Brain pericyte (primary cell): ENCODE measurements around the gene LMX1B.

Experiments used
- DNase-seq: peaks from one replicate; pipeline ENCODE4 v3.0.0-alpha.2; 2012; ENCODE audit warnings: low read depth, low spot score

Gene LMX1B

GRCh38 chr9:126604059-126605055, 9.4 kb upstream of the LMX1B start:
- no peak for DNase-seq

DNA sequence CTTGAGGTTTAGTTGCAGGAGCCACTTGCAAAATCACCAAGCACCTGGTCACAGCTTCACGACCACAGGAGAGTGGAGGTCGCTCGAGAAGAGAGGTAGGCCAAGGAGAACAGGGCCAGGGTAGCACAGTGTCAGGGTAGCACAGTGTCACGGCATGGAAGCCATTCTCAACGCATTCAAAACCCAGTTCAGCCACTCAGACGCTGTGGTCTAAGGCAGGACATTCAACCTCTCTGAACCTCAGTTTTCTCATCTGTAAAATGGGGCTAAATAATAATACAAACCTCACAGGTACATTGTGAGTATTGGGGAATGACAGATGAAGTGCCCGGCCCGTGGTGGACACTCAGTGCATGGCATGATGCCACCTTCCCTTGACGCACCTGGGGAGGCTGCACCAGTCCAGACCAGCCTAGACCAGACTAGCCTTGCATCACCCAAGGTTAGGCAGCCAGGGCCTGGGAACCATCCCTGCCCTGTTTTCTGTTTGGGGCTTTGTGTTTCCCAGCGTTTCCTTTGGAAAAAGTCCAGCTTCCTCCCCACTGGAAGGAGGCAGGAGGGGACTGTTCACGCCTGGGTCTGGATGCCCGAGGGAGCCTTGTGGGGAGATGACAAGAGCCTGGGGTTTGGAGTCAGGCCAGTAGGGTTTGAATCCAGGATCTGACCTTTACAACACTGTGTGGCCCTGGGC, 7.8 kb upstream of the LMX1B start:
- DNase-seq = no peak

GRCh38 chr9:126606483-126606870, 7.3 kb upstream of the LMX1B start:
- DNase-seq = no peak

DNA sequence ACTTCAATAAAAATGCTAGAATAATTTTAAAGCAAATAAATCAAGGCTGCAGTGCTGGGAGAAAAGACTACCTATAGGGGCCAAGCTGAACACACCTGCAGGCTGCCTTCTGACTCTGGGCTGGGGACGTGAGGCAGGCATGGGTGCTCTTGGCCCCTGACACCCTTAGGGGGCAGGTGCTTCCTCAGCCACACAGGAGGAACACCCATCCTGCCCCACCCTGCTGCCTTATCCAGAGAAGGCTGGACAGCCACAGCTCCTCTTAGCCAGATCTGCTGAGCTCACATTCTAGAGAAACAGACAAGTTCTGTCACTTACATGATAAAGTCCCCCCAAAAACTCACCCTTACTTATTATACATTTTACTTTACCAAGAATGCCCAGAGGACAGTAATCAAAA, 6.6 kb upstream of the LMX1B start:
- DNase-seq = no peak

GRCh38 chr9:126607731-126608130, 6.0 kb upstream of the LMX1B start:
- no peak for DNase-seq

GRCh38 chr9:126608551-126608950, 5.2 kb upstream of the LMX1B start:
- no peak for DNase-seq

DNA sequence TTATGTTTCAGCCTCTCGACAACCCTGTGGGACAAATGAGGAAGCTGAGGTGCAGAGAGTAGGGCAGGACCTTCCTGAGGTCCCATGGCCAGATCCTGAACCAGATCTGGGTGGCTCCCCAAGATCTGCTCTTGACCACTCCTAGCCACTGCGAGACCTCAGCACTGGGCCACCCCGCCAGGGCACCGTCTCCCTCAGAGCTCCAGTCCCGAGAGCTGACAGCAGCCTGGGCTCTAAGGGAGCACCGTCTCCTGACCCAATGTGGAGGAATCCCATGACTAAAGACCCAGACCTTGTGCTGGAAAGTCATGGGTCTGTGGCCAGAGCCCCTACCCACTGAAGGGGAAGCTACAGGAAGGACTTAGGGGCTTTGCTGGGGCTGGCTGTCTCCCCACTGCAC, 4.5 kb upstream of the LMX1B start:
- no peak for DNase-seq

GRCh38 chr9:126609711-126610388, 3.9 kb upstream of the LMX1B start:
- no peak for DNase-seq

GRCh38 chr9:126611193-126611591, 2.5 kb upstream of the LMX1B start:
- DNase-seq = no peak

GRCh38 chr9:126611592-126612325, 2.0 kb upstream of the LMX1B start:
- no peak for DNase-seq

DNA sequence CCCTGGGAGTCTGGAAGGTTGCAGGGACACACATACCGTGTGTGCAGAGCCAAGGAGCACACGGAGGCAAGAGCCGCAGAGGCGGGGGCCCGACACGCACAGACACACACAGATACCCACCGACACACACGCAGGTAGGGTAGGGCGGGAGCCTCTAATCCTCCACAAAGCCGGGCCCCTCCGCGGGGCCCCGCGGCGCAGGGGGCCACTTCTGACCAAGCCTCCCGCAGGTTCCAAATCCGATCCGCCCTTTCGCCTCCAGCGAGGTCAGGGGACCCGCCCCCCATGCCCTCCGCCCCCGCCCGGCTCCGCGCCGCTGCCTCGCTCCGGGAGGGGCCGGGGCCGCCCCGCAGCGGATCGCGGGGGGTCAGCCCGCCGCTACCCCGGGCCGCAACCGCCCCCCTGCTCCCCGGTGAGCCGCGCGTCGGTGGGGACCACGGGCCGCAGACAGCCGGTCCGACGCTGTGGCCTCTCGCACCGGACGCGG, 1.4 kb upstream of the LMX1B start:
- DNase-seq = no peak

GRCh38 chr9:126612813-126613641, 701 bp upstream of the LMX1B start:
- no peak for DNase-seq

DNA sequence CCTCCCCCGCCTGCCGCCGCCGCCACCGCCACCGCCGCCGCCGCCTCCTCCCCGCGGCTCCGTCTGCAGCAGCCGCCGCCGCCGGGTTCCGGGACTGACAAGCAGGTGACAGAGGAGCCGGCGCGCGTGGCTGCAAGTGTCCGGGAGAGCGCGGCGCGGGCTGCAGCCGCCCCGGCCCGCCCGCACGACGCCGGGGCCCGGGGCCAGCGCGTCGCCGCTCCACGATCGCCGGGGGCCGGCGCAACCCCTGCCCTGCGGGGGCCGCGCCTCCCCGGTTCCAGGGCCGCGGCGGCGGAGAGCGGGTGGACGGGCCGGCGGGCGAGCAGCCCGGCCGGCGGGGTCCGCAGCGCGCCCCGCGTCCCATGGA, 343 bp downstream of the LMX1B start:
- DNase-seq = no peak

GRCh38 chr9:126614455-126615244, 922 bp downstream of the LMX1B start:
- no peak for DNase-seq

- DNase-seq = no peak
Measured at GRCh38 chr9:126615245-126615790, 1.6 kb downstream of the LMX1B start.

- DNase-seq = no peak
Measured at GRCh38 chr9:126615791-126616447, 2.2 kb downstream of the LMX1B start.

DNA sequence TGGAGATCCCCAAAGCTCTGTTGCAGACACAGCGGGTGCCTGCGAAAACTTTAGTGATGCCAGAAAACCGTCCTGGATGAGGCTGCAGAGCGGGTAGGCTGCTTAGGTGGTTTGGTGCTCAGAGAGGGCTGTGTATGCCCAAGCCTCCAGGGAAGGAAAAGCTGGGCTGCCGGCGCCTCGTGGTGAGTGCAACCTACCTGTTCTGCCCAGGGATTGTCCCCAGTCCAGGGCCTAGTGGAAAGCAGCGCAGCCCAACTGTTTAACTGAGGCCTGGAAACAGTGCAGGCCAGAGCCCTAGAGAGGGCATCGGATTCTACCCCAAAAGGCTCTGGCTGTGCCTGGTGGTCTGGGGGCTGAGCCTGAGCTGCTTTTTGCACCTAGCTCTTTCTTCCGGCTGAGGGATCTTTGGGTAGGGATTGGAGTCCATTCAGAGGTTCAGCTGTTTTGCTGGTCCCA, 2.8 kb downstream of the LMX1B start:
- DNase-seq = no peak

- DNase-seq = no peak
Measured at GRCh38 chr9:126617003-126617822, 3.5 kb downstream of the LMX1B start.
